ENCODE data around the gene TNRC6A. TPM values are rescaled to one million over a fixed set of nuclear protein-coding genes. Genes with fewer than 3 reads are reported as not detected.
A peak's percentile ranks its signal among the peaks of the same experiment; 100 is the strongest.
"Not testable (repeated sequence)": the region's sequence is repeated elsewhere in the genome, so short reads cannot be mapped to it uniquely, and the experiment has no call there.

The TNRC6A gene
- polyA plus RNA-seq, 4 donors, result 45.3 to 66.5 (median 53.9) TPM

- DNase-seq (ENCODE audit: low read depth in 4 of 4, low spot score in 3 of 4), result no peak
Observed at GRCh38 chr16:24841291-24841690, 111.8 kb downstream of the TNRC6A start.

GRCh38 chr16:24844101-24845030 is 114.9 kb downstream of the TNRC6A start:
- no peak for DNase-seq (ENCODE audit: low read depth in 4 of 4, low spot score in 3 of 4)

DNA sequence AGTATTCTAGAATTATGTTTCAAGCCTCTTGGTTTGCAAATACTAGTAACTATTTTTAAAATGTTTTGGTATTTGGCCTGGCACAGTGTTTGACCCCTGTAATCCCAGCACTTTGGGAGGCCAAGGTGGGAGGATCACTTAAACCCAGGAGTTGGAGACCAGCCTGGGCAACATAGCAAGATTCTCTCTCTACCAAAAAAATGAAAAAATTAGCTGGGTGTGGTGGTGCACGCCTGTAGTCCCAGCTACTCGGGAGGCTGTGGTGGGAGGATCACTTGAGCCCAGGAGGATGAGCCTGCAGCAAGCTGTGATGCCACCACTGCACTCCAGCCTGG is 115.5 kb downstream of the TNRC6A start:
- not testable (repeated sequence) for DNase-seq (ENCODE audit: low read depth in 4 of 4, low spot score in 3 of 4)

- DNase-seq (ENCODE audit: low read depth in 4 of 4, low spot score in 3 of 4), result no peak
Observed at GRCh38 chr16:24845726-24846547, 116.5 kb downstream of the TNRC6A start, which contains the start of gene SLC5A11. Gene SLC5A11 (plus strand): TSS chr16:24845963. CDS start chr16:24858644, 12,681 bp downstream.

DNA sequence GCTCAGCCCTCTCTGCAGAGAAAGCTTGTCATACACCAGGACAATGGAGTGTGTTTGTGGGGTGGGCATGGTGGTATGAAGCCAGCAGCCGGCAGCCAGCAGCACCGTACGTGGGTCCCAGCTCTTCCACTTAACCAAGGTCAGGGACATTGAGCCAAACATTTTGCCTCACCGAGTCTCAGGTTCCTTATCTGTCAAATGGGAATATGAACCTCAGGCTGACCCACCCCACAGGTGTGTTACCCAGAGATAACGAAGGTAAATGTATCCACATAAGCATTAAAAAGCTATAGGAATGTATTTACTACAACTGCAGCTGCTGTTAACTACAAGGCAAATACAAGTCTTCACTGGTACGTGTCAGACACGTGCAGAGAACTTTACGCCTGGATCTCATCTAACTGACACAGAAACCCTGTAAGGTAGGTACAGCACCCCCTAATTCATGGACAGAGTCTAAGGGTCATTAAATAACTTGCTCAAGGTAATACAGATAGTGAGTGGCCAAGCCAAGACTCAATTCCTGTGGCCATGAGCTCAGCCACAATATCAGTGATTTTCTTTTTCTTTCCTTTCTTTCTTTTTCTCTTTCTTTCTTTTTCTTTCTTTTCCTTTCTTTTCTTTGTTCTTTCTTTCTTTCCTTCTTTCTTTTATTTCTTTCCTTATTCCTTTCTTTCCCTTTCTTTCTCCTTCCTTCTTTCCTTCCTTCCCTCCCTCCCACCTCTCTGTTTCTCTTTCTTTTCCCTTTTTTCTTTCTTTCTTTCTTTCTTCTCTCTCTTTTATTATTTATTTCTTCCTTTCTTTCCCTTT is 117.3 kb downstream of the TNRC6A start:
- DNase-seq (ENCODE audit: low read depth in 4 of 4, low spot score in 3 of 4), result no peak

DNA sequence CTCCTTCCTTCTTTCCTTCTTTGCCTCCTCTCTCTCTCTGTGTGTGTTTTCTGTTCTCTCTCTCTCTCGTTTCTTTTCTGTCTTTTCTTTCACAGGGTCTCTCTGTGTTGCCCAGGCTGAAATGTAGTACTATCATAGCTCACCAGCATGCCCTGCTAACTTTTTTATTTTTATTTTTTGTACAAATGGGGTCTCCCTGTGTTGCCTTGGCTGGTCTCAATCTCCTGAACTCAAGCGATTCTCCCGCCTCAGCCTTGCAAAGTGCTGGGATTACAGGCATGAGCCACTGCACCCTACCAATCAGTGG is 117.9 kb downstream of the TNRC6A start:
- no peak for DNase-seq (ENCODE audit: low read depth in 4 of 4, low spot score in 3 of 4)

DNA sequence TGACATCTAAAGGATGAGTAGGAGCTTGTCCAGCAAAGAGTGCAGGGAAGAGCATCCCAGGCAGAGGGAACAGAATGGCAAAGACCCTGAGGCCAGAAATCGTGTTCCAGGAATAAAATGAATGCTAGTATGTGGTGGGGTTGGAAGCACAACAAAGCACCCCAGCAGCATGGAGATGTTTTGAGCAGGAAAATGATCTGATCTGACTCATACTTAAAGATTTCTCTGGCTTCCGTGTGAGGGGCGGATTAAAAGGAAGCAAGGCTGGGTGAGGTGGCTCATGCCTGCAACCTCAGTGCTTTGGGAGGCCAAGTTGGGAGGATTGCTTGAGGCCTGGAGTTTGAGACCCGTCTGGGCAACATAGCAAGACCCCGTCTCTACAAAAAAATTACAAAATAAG is 118.6 kb downstream of the TNRC6A start:
- DNase-seq (ENCODE audit: low read depth in 4 of 4, low spot score in 3 of 4), result no peak

DNA sequence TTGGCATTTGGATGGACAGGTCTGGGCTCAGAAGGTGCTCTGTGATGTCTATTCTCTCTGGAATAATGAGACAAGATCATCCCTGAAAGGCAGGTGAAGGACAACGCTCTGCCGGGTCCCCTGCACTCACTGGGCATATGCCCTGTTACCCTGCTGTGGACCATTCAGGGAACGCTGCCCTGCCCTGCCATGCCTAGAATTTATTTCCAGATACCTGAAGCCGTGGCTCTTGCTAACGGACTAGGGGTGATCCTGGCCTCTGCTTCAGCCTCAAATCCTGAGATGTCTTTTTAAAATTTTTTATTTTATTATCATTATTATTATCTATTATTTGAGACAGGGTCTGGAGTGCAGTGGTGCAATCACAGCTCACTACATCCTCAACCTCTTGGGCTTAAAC is 120.2 kb downstream of the TNRC6A start:
- no peak for DNase-seq (ENCODE audit: low read depth in 4 of 4, low spot score in 3 of 4)

DNA sequence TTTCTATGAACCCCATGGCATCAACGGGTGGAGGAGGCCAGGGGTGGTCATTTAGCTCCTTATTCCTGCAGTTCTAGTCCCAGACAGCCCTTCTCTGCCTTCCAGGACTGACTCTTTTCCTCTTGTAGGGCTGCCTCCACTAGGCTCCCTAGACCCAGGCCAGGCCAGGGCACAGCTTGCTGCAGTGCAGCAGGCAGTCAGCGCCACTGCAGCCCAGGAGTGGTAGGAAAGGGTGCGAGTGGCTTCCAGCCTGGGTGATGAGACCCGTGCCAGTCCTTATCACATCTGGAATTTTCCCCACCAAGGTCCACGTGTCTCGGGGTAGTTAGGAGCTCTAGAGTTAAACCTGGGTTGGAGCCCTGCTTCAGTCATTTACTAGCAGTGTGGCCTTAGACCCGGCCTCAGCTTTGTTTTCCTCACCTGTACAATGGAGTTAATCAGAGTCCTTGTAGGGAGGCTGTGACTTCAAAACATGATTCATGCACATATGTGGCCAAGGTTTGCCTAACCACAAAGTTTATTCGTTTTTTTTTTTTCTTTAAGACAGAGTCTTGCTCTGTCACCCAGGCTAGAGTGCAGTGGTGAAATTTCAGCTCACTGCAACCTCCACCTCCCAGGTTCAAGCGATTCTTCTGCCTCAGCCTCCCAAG is 121.0 kb downstream of the TNRC6A start:
- DNase-seq (ENCODE audit: low read depth in 4 of 4, low spot score in 3 of 4), result no peak

- no peak for DNase-seq (ENCODE audit: low read depth in 4 of 4, low spot score in 3 of 4)
Observed at GRCh38 chr16:24851700-24852099, 122.2 kb downstream of the TNRC6A start.

DNA sequence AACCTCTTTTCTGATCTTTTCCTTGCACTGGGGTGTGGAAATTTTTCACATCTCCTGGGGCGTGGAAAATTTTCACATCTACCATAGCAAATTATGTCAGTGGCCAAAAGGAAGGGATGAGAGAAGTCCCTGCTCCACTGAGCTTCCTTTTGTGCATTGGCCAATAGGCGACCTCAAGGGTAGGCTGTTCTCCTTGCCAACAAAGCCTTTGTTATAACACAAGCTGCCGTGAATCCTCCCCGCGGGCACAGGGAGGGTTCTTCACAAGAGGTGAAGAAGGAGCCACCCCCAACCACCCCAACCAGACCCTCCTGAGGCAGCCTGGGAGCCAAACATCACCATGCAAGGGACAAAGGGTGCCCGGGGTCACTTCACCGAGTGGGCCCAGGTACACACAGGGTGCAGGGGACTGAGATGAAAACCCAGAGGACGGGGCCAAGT is 122.8 kb downstream of the TNRC6A start:
- DNase-seq (ENCODE audit: low read depth in 4 of 4, low spot score in 3 of 4), result no peak

GRCh38 chr16:24853169-24853824 is 123.8 kb downstream of the TNRC6A start:
- DNase-seq (ENCODE audit: low read depth in 4 of 4, low spot score in 3 of 4), result no peak

GRCh38 chr16:24853830-24854229 is 124.4 kb downstream of the TNRC6A start:
- DNase-seq (ENCODE audit: low read depth in 4 of 4, low spot score in 3 of 4), result no peak

DNA sequence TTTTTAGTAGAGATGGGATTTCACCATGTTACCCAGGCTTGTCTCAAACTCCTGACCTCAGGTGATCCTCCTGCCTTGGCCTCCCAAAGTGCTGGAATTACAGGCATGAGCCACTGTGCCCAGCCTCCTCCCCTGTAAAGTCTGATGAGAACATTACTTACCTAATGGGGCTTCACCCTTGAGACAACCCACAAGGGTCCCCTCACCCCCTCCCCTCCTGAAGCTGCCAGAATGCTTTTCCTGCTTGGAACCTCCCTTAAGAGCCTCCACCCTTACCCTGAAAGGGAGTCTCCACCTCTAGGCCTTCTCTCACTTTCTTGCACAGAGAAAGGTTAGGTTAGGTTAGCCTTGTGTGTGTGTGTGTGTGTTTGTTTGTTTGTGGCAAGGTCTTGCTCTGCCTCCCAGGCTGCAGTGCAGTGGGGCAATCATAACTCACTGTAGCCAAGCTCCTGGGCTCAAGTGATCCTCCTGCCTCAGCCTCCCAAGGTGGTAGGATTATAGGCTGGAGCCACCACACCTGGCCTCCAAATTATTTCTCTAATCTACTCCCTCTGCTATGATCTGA is 125.2 kb downstream of the TNRC6A start:
- DNase-seq (ENCODE audit: low read depth in 4 of 4, low spot score in 3 of 4), result no peak

DNA sequence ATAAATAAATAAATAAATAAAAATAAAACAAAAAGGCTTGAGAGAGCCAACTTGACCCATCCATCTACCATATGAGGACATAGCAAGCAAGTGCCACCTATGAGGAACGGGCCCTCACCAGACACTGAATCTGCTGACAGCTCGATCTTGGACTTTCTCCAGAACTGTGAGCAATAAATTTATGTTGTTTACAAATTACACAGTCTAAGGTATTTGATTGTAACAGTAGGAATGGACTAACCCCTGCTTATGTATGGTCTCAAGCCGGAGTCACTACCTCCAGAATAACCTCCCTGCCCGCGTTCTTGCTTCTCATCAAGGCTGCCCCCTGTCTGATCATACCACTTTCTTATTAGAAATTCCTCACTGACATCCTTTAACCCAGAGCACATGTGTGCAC is 126.2 kb downstream of the TNRC6A start:
- DNase-seq (ENCODE audit: low read depth in 4 of 4, low spot score in 3 of 4), result no peak

- DNase-seq (ENCODE audit: low read depth in 4 of 4, low spot score in 3 of 4), result not testable (repeated sequence)
Observed at GRCh38 chr16:24856871-24857270, 127.4 kb downstream of the TNRC6A start.

GRCh38 chr16:24858219-24859041 is 129.0 kb downstream of the TNRC6A start:
- DNase-seq (ENCODE audit: low read depth in 4 of 4, low spot score in 3 of 4), result peak in 3 of 4 donors; percentile 46 to 54 (median 50)

DNA sequence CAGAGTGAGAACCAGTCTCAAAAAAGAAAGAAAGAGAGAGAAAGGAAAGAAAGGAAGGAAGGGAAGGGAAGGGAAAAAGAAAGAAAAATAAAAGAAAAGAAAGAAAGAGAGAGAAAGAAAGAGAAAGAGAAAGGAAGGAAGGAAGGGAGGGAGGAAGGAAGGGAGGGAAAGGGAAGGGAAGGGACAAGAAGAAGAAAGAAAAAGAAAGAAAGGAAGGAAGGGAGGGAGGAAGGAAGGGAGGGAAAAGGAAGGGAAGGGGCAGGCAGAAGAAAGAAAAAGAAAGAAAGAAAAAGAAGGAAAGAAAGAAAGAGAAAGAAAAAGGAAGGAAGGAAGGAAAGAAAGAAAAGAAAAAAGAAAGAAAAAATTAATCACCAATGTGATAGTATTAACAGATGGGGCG is 132.0 kb downstream of the TNRC6A start:
- DNase-seq (ENCODE audit: low read depth in 4 of 4, low spot score in 3 of 4), result no peak

Data from right renal pelvis (tissue), 4 donors.